ENCODE results near the gene CEP162.

DNA sequence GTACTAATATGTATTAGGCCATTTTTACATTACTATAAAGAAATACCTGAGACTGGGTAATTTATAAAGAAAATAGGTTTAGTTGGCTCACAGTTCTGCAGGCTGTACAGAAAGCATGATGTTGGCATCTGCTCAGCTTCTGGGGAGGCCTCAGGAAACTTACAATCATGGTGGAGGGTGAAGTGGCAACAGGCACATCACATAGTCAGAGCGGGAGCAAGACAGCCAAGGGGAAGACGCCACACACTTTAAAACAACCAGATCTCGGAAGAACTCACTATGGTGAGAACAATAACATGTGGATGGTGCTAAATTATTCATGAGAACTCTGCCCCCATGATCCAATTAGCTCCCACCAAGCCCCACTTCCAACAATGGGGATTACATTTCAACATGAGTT is 41.3 kb upstream of the CEP162 start:
- TF ChIP-seq STAT1 (conservative IDR thresholded peaks at IDR 0.05) (no peak), SREBF2 (IDR thresholded peaks at IDR 0.05; ENCODE audit: low read length) (no peak)
- TF ChIP-seq, protein P1, sequence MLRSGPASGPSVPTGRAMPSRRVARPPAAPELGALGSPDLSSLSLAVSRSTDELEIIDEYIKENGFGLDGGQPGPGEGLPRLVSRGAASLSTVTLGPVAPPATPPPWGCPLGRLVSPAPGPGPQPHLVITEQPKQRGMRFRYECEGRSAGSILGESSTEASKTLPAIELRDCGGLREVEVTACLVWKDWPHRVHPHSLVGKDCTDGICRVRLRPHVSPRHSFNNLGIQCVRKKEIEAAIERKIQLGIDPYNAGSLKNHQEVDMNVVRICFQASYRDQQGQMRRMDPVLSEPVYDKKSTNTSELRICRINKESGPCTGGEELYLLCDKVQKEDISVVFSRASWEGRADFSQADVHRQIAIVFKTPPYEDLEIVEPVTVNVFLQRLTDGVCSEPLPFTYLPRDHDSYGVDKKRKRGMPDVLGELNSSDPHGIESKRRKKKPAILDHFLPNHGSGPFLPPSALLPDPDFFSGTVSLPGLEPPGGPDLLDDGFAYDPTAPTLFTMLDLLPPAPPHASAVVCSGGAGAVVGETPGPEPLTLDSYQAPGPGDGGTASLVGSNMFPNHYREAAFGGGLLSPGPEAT (IDR thresholded peaks at IDR 0.05; ENCODE audit: low read depth): no peak
